ENCODE measurements around the gene PRKRIP1. TPM values are rescaled to one million over a fixed set of nuclear protein-coding genes. Genes with fewer than 3 reads are reported as not detected.

PRKRIP1 gene
- total RNA-seq, 1 experiment from 2014 or later: 38.8 TPM

DNA sequence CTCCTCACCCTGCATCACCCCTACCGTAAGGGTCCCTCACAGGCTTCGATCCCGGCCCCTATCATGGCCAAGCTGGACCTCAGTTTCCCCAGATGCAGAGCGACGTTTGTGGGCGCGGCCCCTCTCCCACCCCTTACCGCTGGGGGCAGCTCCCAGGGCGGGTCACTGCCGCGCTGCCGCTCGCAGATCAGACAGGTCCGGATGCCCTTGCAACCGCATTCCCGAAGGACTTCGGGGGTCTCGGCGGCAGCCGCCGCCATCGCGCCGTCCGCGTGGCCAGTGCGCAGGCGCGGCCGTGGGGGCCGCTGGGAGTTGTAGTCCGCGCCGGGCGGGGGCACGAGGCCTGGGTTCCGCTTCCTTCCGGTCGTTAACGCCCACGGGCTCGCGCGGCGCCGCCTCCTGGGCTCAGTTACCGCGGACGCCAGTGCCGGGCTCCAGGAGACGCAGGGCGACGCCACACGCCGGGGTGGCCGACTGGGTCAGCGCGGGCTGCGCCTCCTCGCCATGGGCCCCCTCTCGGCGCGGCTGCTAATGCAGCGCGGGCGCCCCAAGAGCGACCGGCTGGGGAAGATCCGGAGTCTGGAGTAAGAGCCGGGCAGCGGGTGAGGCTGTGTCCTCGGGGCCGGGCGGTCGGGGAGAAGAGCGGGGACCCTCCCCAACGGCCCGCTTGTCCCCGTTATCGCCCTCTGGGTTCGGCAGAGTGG is 68.6 kb downstream of the PRKRIP1 start, which contains the start of the genes ALKBH4 and LRWD1:
ALKBH4 (minus strand) TSS at position 287 of the 704 bp plus-strand sequence; CDS start at position 260, 27 bp downstream.
LRWD1 (plus strand) TSS at position 408 of the 704 bp plus-strand sequence; CDS start at position 505, 97 bp downstream.
- Mint-ChIP-seq H3K27ac (peak within 1 kb of the TSS in 2 of 3 experiments; percentile 88 to 89; a peak in 4 of 7 replicates), H3K36me3 (ENCODE audit: insufficient read depth in 1 of 3, low read depth in 3 of 3) (peaks cover 8 to 27% (median 22%) of the 10 kb centered on the region in 3 experiments; a peak in 6 of 7 replicates), H3K4me1 (peaks cover 11 to 13% of the 10 kb centered on the region in 2 experiments; a peak in 3 of 4 replicates), H3K27me3 (ENCODE audit: low read depth) (peaks cover 2% of the 10 kb centered on the region; the same call in 1 of the 2 replicates), H3K4me3 (peak within 1 kb of the TSS; percentile 96 to 98), H3K9me3 (no peaks in the 10 kb centered on the region)
- Histone ChIP-seq H2BK15ac (ENCODE audit: low read depth, low read length) (no peak within 1 kb of the TSS), H4K91ac (ENCODE audit: insufficient read length, low read depth, low read length) (no peak within 1 kb of the TSS), H2AK5ac (ENCODE audit: insufficient read length, low read length) (no peak within 1 kb of the TSS), H3K18ac (ENCODE audit: insufficient read length, low read depth, low read length) (no peak within 1 kb of the TSS), H2BK12ac (ENCODE audit: insufficient read length, low read depth, low read length) (no peak within 1 kb of the TSS), H3K9me3 (ENCODE audit: control insufficient read depth, low read depth, low read length) (no peaks in the 10 kb centered on the region), H4K8ac (replicated peaks; ENCODE audit: insufficient read length, low read depth, low read length) (no peak within 1 kb of the TSS), H3K4me2 (ENCODE audit: insufficient read depth, insufficient read length, low read length) (peak within 1 kb of the TSS; percentile 66), H3K14ac (ENCODE audit: insufficient read depth, low read length) (0 out of 2 replicates have a peak within 1 kb of the TSS, but pooled peaks have one; percentile 6), H4K20me1 (ENCODE audit: control insufficient read depth, insufficient read depth, insufficient read length) (no peaks in the 10 kb centered on the region), H2BK5ac (ENCODE audit: insufficient read length, low read length) (no peak within 1 kb of the TSS), H3K79me2 (ENCODE audit: insufficient read depth, low read length) (no peaks in the 10 kb centered on the region), H3T11ph (ENCODE audit: low read length) (no peak within 1 kb of the TSS), H2AFZ (ENCODE audit: low read length) (no peak within 1 kb of the TSS), H3K23me2 (ENCODE audit: insufficient read length, low read depth, low read length, poor library complexity, severe bottlenecking) (peaks cover 6% of the 10 kb centered on the region), H2BK20ac (ENCODE audit: low read depth, low read length, poor library complexity, severe bottlenecking) (no peak within 1 kb of the TSS), H4K5ac (ENCODE audit: insufficient read length, low read depth, low read length) (no peak within 1 kb of the TSS), H2BK120ac (ENCODE audit: low read depth, low read length, poor library complexity, severe bottlenecking) (no peak within 1 kb of the TSS), H3K27ac (ENCODE audit: insufficient read length, low read depth, low read length) (no peak within 1 kb of the TSS), H3K79me1 (ENCODE audit: insufficient read depth, low read depth, low read length, poor library complexity, severe bottlenecking) (peaks cover 2% of the 10 kb centered on the region), H3K23ac (ENCODE audit: insufficient read length, low read depth, low read length) (no peak within 1 kb of the TSS), H3K9ac (ENCODE audit: extremely low read depth, insufficient read length, low read length) (peak within 1 kb of the TSS; percentile 81), H3K4ac (ENCODE audit: low read depth, low read length) (no peak within 1 kb of the TSS), H3K4me1 (ENCODE audit: insufficient read depth, low read length) (no peaks in the 10 kb centered on the region), H3K56ac (ENCODE audit: insufficient read length, low read depth, low read length) (no peak within 1 kb of the TSS), H3K27me3 (ENCODE audit: insufficient read depth, low read length) (no peaks in the 10 kb centered on the region)
- TF ChIP-seq, protein P1, sequence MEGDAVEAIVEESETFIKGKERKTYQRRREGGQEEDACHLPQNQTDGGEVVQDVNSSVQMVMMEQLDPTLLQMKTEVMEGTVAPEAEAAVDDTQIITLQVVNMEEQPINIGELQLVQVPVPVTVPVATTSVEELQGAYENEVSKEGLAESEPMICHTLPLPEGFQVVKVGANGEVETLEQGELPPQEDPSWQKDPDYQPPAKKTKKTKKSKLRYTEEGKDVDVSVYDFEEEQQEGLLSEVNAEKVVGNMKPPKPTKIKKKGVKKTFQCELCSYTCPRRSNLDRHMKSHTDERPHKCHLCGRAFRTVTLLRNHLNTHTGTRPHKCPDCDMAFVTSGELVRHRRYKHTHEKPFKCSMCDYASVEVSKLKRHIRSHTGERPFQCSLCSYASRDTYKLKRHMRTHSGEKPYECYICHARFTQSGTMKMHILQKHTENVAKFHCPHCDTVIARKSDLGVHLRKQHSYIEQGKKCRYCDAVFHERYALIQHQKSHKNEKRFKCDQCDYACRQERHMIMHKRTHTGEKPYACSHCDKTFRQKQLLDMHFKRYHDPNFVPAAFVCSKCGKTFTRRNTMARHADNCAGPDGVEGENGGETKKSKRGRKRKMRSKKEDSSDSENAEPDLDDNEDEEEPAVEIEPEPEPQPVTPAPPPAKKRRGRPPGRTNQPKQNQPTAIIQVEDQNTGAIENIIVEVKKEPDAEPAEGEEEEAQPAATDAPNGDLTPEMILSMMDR (conservative IDR thresholded peaks at IDR 0.05): peak; percentile 21; the same call in 1 of the 3 replicates
- WGBS (ENCODE audit: extremely low coverage, insufficient read length, low lambda C conversion rate): no CpG with 5 or more reads among the region's 81 CpGs
- DNase-seq: peak; percentile 88

All from H9 (cell line).